Eye (tissue), 1 donor: ENCODE results near the gene METTL17.
A peak's percentile ranks its signal among the peaks of the same experiment; 100 is the strongest.
"Not testable (repeated sequence)": the region's sequence is repeated elsewhere in the genome, so short reads cannot be mapped to it uniquely, and the experiment has no call there.

ENCODE experiments used
- DNase-seq: peaks from one replicate; pipeline ENCODE4 v3.0.0-alpha.2; 2015

METTL17 gene

DNA sequence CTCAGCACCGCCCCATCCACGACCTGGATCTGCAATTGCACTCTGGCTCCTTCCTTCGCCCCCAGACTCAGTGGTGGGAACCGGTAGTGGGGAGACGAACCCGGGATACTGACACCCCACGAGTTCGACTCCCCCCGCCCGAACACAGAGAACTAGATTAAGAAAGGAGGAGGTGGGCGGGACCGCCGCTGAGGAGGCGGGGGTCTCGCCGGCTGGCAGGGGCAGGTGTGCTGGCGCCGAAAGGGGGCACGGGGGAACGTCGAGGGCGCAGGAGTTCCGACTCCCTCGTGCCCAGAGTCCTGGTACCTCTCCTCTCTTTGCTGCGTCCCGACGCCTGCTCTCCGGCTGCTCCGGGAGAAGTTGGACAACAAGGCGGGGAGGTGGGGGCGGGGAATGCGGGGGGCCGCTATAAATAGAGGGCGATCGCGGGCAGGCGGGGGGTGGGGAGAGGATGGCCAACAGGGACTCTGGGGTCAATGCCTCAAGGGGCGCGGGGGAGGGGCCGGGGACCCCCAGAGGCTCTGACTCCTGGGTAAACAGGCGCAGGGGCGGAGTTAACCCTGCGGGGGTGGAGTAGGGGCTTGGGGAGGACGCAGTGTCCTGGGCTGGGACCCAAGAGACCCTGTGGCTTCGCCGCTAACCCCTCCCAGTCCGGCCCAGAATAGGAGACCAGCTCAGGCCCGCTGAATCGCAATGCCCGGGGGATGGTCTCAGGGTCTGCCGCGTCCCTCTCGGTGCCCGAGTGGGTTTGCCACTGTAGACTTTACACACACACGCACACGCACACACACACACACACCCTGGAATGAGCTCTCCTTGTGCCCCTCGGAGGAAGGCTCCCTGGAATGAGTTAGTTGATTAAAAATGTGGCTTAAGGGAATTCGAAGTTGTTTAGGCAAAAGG, 35.8 kb downstream of the METTL17 start:
- DNase-seq: peak; percentile 86

DNA sequence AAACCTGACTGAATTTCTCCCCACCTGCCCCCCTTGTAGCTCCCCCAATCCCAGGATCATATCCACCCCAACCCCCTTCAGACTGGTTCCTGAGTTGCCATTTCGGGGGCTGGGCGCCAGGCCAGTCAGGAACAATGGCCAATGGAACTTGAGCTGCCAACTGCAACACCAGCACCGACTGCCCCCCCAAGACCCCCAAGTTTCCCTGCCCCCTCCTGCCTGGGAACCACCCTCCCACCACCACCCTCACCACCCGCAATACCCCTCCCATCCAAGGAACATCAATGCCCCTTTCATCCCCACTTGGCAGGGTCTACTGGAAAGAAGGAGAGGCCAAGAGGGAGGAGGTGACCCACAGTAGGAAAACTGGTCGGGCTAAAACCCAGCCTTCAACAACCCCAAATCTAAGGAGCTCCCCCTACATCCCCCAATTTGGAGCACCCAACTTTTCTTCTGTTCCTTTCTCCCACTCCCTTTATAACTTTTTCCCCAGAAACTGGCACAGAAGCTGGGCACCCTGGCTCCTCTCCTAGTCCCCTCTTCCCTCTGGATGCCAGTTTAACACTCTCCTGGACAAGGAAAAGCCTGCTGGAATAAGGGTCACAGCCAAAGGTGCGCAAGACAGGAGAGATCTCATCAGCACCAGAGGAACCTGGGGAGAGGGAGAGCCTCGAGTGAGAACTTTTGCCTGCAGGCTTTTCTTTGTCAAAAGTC, 36.7 kb downstream of the METTL17 start:
- DNase-seq: no peak

GRCh38 chr14:21026988-21027315, 37.2 kb downstream of the METTL17 start:
- no peak for DNase-seq

DNA sequence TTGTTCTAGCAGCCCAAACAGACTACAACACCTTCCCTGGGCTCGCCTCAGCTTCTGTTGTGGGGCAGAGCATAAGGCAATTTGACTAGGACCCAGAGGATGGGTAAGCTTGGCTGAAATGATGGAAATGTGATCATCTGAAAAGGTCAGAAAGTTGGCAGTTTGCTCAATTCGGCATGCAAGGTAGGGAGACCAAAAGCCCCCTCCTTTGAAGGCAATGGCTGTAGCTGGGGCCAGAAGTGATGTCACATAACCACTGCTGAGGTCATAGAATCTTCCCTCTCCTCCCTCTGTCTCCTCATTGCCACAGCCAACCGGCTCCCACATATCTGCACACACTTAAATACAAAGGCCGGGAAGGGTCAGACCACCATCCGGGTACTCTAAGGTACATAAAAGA, 40.1 kb downstream of the METTL17 start, which contains the start of gene TPPP2:
Gene TPPP2, plus strand, starts transcription at position 301 of the 400 bp plus-strand sequence. CDS start 365 bp downstream, outside the sequence.
- no peak for DNase-seq

- no peak for DNase-seq
Observed at GRCh38 chr14:21030531-21030930, 40.8 kb downstream of the METTL17 start.

GRCh38 chr14:21032326-21033132, 42.7 kb downstream of the METTL17 start:
- no peak for DNase-seq

DNA sequence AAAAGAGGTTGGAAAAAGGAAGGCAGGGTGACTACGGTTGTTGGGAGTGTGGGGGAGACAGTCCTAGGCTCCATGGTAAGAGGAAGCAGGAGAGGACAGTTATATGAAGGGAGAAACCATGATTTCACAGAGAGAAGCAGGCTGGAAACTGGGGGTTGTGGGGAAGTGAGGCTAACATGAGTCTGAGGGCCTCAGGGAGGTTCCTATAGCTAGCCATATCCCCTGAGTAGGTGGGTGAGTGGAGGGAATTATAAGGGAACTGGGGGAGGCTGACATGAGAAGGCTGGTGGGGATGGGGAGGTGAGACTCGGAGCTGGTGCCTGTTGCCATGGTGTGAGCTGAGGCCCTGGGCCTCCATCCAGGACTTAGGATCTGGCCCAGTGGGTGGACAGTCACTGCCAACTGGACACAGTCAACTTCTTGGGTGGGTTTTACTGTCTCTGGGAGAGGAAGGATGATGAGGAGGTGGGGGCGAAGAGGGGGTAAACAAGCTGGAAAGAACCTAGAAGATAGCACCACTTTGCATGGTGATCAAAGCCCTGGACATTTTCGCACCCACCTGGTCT, 43.4 kb downstream of the METTL17 start:
- no peak for DNase-seq

- no peak for DNase-seq
Observed at GRCh38 chr14:21034707-21035106, 44.9 kb downstream of the METTL17 start, which contains the start of gene RNASE13. Gene RNASE13, minus strand, starts transcription at chr14:21034807. Its CDS starts 519 bp downstream, at chr14:21034288.

DNA sequence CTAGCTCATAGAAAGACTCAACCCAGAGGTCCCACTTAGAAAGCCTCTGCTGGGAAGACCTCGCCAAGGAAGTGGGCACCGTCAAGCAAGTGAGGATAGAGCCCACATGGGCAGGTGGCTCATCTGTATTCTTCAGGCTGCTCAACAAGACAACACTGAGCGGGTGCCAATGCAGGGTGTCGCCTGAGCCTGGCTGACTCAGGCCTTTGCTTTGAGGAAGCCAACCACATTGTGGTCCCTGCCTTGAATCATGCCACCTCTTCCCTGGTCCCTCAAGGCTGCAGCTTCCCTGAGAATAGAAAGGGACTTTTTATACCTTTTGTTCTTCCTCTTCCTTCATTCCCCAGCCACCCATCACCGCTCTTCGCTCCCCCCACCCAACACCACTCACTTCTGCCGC, 47.0 kb downstream of the METTL17 start:
- no peak for DNase-seq

DNA sequence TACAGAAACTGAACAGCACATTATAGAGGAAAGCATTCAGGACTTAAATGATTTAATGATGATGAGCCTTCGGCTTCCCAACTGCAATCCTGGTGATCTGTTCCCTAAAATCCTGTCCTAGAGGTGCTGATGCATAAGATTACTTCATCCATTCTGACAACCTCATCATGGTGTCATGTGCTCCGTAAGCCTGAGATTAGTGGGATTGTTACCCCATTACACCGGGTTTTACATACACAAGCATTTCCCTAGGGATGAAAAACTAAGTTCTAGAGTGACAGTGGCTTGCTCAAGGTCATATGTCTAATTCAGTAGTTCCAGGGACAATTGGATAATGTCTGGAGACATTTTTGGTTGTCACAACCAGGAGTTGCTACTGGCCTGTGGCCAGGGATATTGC, 47.4 kb downstream of the METTL17 start:
- DNase-seq: no peak

- DNase-seq: peak; percentile 82
Observed at GRCh38 chr14:21038441-21039422, 49.0 kb downstream of the METTL17 start.

GRCh38 chr14:21039585-21040369, 50.0 kb downstream of the METTL17 start:
- DNase-seq: peak; percentile 90

DNA sequence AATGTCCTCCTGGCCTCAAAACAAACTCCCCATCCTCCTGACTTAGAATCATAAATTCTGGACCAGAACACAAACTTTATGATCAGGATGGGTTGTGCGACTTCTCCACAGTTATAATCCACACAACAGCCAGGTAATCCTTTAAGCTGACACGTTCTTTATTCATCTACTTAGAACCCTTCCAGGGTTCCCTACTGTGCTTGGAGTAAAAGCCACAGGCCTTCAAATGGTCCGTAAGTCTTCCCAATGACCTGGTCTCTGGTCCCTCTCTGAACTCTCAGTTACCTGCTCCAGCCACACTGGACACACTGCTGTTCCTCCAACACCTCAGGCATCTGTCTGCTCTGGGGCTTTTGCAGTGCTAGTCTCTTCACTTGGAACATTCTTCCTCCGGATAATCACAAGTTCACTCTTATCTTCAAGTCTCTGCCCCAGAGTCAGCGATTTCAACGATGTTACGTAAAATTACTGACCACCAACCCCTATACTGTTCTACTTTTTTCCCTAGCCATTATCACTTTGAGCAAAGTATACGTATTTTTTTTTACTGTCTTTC, 50.7 kb downstream of the METTL17 start:
- DNase-seq: no peak

- DNase-seq: not testable (repeated sequence)
Observed at GRCh38 chr14:21040941-21041340, 51.2 kb downstream of the METTL17 start.

DNA sequence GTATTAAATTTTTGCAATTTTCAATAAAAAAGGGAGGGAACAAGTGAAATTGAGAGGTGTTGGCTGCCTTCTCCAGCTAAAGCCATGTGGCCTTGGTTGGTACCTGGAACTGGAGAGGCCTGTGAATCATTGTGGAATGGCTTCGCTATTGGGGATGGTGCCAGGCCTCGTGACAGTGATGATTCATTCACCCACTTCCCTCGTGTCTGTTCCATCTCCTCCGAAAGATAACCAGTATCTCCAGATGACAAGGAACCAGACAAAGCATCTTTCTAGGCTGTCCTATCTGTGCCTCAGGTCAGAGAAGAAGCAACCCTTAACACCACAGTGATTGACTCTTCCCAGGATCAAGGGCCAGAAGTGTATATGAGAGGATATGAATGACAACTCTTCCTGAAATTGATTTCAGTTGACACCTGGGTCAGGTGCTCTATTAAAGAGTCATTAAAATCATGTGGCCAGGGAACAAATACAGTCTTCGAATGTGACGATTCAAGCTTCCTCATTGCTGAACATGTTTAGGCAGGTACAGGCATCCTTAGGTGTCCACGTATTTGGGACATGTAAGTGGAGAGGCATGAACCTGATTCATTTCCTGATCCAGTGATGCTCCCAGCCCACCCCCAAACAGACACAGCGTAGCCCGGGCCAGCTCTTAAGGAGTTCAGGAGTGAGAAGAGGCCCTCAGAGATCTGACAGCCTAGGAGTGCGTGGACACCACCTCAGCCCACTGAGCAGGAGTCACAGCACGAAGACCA, 52.1 kb downstream of the METTL17 start, which contains the start of gene RNASE7:
Gene RNASE7, plus strand, starts transcription at position 687 of the 758 bp plus-strand sequence. CDS start 631 bp downstream, outside the sequence.
- DNase-seq: no peak

GRCh38 chr14:21042918-21043317, 53.1 kb downstream of the METTL17 start:
- no peak for DNase-seq

- no peak for DNase-seq
Observed at GRCh38 chr14:21043387-21043973, 53.7 kb downstream of the METTL17 start.

- DNase-seq: no peak
Observed at GRCh38 chr14:21043974-21044618, 54.3 kb downstream of the METTL17 start.
